OCI-LY7 (cell line): ENCODE results near the gene C12orf60.

ENCODE experiments used
- CTCF ChIP-seq: fragments of 200-600 bp; sonication (generic); conservative IDR thresholded peaks from 2 replicates; pipeline ENCODE4 v1.5.1; 2014; ENCODE audit warnings: mild to moderate bottlenecking, antibody characterized with exemption, low read length, moderate library complexity, mixed read lengths
- EZH2phosphoT487 ChIP-seq: fragments of 200-600 bp; sonication (generic); IDR thresholded peaks from 2 replicates; pipeline ENCODE4 v1.6.1; 2018; ENCODE audit warnings: low read depth, borderline replicate concordance, mild to moderate bottlenecking, mixed run types, antibody characterized with exemption, low read length, moderate library complexity, mixed read lengths

GRCh38 chr12:14810167-14810952 is 6.9 kb downstream of the C12orf60 start:
- TF ChIP-seq CTCF (no peak), EZH2phosphoT487 (no peak)
